ENCODE data around the gene SRSF3.

- TF ChIP-seq, protein P1, sequence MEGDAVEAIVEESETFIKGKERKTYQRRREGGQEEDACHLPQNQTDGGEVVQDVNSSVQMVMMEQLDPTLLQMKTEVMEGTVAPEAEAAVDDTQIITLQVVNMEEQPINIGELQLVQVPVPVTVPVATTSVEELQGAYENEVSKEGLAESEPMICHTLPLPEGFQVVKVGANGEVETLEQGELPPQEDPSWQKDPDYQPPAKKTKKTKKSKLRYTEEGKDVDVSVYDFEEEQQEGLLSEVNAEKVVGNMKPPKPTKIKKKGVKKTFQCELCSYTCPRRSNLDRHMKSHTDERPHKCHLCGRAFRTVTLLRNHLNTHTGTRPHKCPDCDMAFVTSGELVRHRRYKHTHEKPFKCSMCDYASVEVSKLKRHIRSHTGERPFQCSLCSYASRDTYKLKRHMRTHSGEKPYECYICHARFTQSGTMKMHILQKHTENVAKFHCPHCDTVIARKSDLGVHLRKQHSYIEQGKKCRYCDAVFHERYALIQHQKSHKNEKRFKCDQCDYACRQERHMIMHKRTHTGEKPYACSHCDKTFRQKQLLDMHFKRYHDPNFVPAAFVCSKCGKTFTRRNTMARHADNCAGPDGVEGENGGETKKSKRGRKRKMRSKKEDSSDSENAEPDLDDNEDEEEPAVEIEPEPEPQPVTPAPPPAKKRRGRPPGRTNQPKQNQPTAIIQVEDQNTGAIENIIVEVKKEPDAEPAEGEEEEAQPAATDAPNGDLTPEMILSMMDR (IDR thresholded peaks at IDR 0.05; ENCODE audit: low read depth, low read length, poor library complexity, severe bottlenecking): no peak
- TF ChIP-seq EZH2phosphoT487 (IDR thresholded peaks at IDR 0.05; ENCODE audit: borderline replicate concordance, low read length): no peak
Observed at GRCh38 chr6:36576578-36576977, 17.6 kb upstream of the SRSF3 start.

Measured in DOHH2 (cell line).